HG03280 (cell line): ENCODE data around the gene MOGAT1.
A peak's percentile ranks its signal among the peaks of the same experiment; 100 is the strongest.
"Not testable (repeated sequence)": the region's sequence is repeated elsewhere in the genome, so short reads cannot be mapped to it uniquely, and the experiment has no call there.

Source experiments
- ATAC-seq: cut with Tn5 transposase; IDR thresholded peaks from one replicate; pipeline ENCODE4 v1.9.1; 2021; ENCODE audit warnings: mild to moderate bottlenecking, moderate library complexity; ENCODE audit not compliant: unreplicated experiment

MOGAT1 gene

GRCh38 chr2:222738312-222738711, 66.9 kb downstream of the MOGAT1 start:
- no peak for ATAC-seq

GRCh38 chr2:222738809-222739208, 67.4 kb downstream of the MOGAT1 start:
- no peak for ATAC-seq

- no peak for ATAC-seq
Measured at GRCh38 chr2:222739939-222740338, 68.5 kb downstream of the MOGAT1 start.

GRCh38 chr2:222743251-222743812, 71.9 kb downstream of the MOGAT1 start:
- ATAC-seq, result no peak

GRCh38 chr2:222745836-222746559, 74.5 kb downstream of the MOGAT1 start:
- no peak for ATAC-seq

GRCh38 chr2:222747526-222748160, 76.2 kb downstream of the MOGAT1 start:
- ATAC-seq, result peak; percentile 78

GRCh38 chr2:222750533-222750932, 79.1 kb downstream of the MOGAT1 start:
- ATAC-seq, result no peak

- no peak for ATAC-seq
Measured at GRCh38 chr2:222751238-222751637, 79.8 kb downstream of the MOGAT1 start.

- ATAC-seq, result no peak
Measured at GRCh38 chr2:222751821-222752719, 80.6 kb downstream of the MOGAT1 start.

GRCh38 chr2:222752746-222753145, 81.3 kb downstream of the MOGAT1 start:
- no peak for ATAC-seq

- ATAC-seq, result no peak
Measured at GRCh38 chr2:222753251-222753824, 81.9 kb downstream of the MOGAT1 start.

GRCh38 chr2:222754324-222754930, 83.0 kb downstream of the MOGAT1 start:
- no peak for ATAC-seq

GRCh38 chr2:222755593-222755992, 84.1 kb downstream of the MOGAT1 start:
- ATAC-seq, result not testable (repeated sequence)

GRCh38 chr2:222756362-222756831, 84.9 kb downstream of the MOGAT1 start:
- no peak for ATAC-seq

- ATAC-seq, result no peak
Measured at GRCh38 chr2:222756951-222757650, 85.6 kb downstream of the MOGAT1 start.
